Activated naive CD4-positive, alpha-beta T cell treated with anti-CD3 and anti-CD28 coated beads, Interleukin-2, amount 50 U/mL, for 24 hours (primary cell): ENCODE results near the gene CDC25B.
A peak's percentile ranks its signal among the peaks of the same experiment; 100 is the strongest.

Source experiments
- H3K27ac Mint-ChIP-seq: one replicate; pipeline ENCODE4 v1.8.0; 2021; ENCODE audit warnings: mild to moderate bottlenecking, mixed read lengths
- H3K27me3 Mint-ChIP-seq: one replicate; pipeline ENCODE4 v1.8.0; 2021; ENCODE audit warnings: mixed read lengths
- H3K36me3 Mint-ChIP-seq: one replicate; pipeline ENCODE4 v1.8.0; 2021; ENCODE audit warnings: mixed read lengths
- H3K4me1 Mint-ChIP-seq: one replicate; pipeline ENCODE4 v1.8.0; 2021; ENCODE audit warnings: mixed read lengths
- H3K4me3 Mint-ChIP-seq: one replicate; pipeline ENCODE4 v1.8.0; 2021; ENCODE audit warnings: mild to moderate bottlenecking, mixed read lengths
- H3K9me3 Mint-ChIP-seq: one replicate; pipeline ENCODE4 v1.8.0; 2021; ENCODE audit warnings: mixed read lengths

Gene CDC25B

GRCh38 chr20:3803854-3804253 lies 7.7 kb downstream of the CDC25B start:
- H3K27me3 Mint-ChIP-seq, result no peaks in the 10 kb centered on the region
- H3K4me3 Mint-ChIP-seq, result no peak overlapping the region
- no peaks in the 10 kb centered on the region for H3K9me3 Mint-ChIP-seq
- peak overlapping the region; percentile 52 for H3K27ac Mint-ChIP-seq
- peaks cover 27% of the 10 kb centered on the region for H3K36me3 Mint-ChIP-seq
- H3K4me1 Mint-ChIP-seq, result peaks cover 84% of the 10 kb centered on the region

GRCh38 chr20:3804254-3804751 lies 8.2 kb downstream of the CDC25B start:
- H3K4me1 Mint-ChIP-seq, result peaks cover 79% of the 10 kb centered on the region

GRCh38 chr20:3804781-3805180 lies 8.7 kb downstream of the CDC25B start:
- peaks cover 26% of the 10 kb centered on the region for H3K36me3 Mint-ChIP-seq
- H3K9me3 Mint-ChIP-seq, result no peaks in the 10 kb centered on the region
- no peaks in the 10 kb centered on the region for H3K27me3 Mint-ChIP-seq
- H3K4me3 Mint-ChIP-seq, result no peak overlapping the region
- H3K27ac Mint-ChIP-seq, result peak overlapping the region; percentile 89
- H3K4me1 Mint-ChIP-seq, result peaks cover 74% of the 10 kb centered on the region

More at GRCh38 chr20:3804254-3804751, 8.2 kb downstream of the CDC25B start:
- H3K27me3 Mint-ChIP-seq, result no peaks in the 10 kb centered on the region
- peaks cover 27% of the 10 kb centered on the region for H3K36me3 Mint-ChIP-seq
- no peaks in the 10 kb centered on the region for H3K9me3 Mint-ChIP-seq
- H3K4me3 Mint-ChIP-seq, result no peak overlapping the region
- peak overlapping the region; percentile 52 for H3K27ac Mint-ChIP-seq

GRCh38 chr20:3808544-3808943 lies 12.4 kb downstream of the CDC25B start:
- Mint-ChIP-seq H3K4me1 (peaks cover 77% of the 10 kb centered on the region), H3K36me3 (peaks cover 17% of the 10 kb centered on the region), H3K4me3 (no peak overlapping the region), H3K27ac (no peak overlapping the region), H3K9me3 (no peaks in the 10 kb centered on the region), H3K27me3 (no peaks in the 10 kb centered on the region)

- peaks cover 3% of the 10 kb centered on the region for H3K36me3 Mint-ChIP-seq
- peak overlapping the region; percentile 99 for H3K27ac Mint-ChIP-seq
- peak overlapping the region; percentile 90 for H3K4me3 Mint-ChIP-seq
- H3K9me3 Mint-ChIP-seq, result no peaks in the 10 kb centered on the region
- peaks cover 78% of the 10 kb centered on the region for H3K4me1 Mint-ChIP-seq
- H3K27me3 Mint-ChIP-seq, result no peaks in the 10 kb centered on the region
Measured at GRCh38 chr20:3811467-3812258, 15.6 kb downstream of the CDC25B start.

- Mint-ChIP-seq H3K36me3 (no peaks in the 10 kb centered on the region), H3K4me1 (peaks cover 78% of the 10 kb centered on the region), H3K27ac (peak overlapping the region; percentile 99), H3K9me3 (no peaks in the 10 kb centered on the region), H3K27me3 (no peaks in the 10 kb centered on the region), H3K4me3 (peak overlapping the region; percentile 90)
Measured at GRCh38 chr20:3812259-3812681, 16.2 kb downstream of the CDC25B start.

GRCh38 chr20:3812975-3813847 lies 17.1 kb downstream of the CDC25B start:
- peak overlapping the region; percentile 20 for H3K4me3 Mint-ChIP-seq
- H3K27ac Mint-ChIP-seq, result peak overlapping the region; percentile 63
- H3K36me3 Mint-ChIP-seq, result no peaks in the 10 kb centered on the region
- H3K27me3 Mint-ChIP-seq, result no peaks in the 10 kb centered on the region
- H3K4me1 Mint-ChIP-seq, result peaks cover 72% of the 10 kb centered on the region
- no peaks in the 10 kb centered on the region for H3K9me3 Mint-ChIP-seq

GRCh38 chr20:3813848-3814581 lies 17.9 kb downstream of the CDC25B start:
- Mint-ChIP-seq H3K9me3 (no peaks in the 10 kb centered on the region), H3K4me3 (peak overlapping the region; percentile 20), H3K27me3 (no peaks in the 10 kb centered on the region), H3K27ac (peak overlapping the region; percentile 81), H3K36me3 (no peaks in the 10 kb centered on the region), H3K4me1 (peaks cover 70% of the 10 kb centered on the region)

- Mint-ChIP-seq H3K4me3 (no peak overlapping the region), H3K9me3 (no peaks in the 10 kb centered on the region), H3K4me1 (peaks cover 78% of the 10 kb centered on the region), H3K27ac (peak overlapping the region; percentile 61), H3K36me3 (no peaks in the 10 kb centered on the region), H3K27me3 (no peaks in the 10 kb centered on the region)
Measured at GRCh38 chr20:3814928-3815495, 18.9 kb downstream of the CDC25B start.

- Mint-ChIP-seq H3K36me3 (no peaks in the 10 kb centered on the region), H3K27me3 (no peaks in the 10 kb centered on the region), H3K27ac (peak overlapping the region; percentile 88), H3K9me3 (no peaks in the 10 kb centered on the region), H3K4me3 (peak overlapping the region; percentile 56), H3K4me1 (peaks cover 73% of the 10 kb centered on the region)
Measured at GRCh38 chr20:3815703-3816315, 19.7 kb downstream of the CDC25B start.

- peaks cover 59% of the 10 kb centered on the region for H3K4me1 Mint-ChIP-seq
- no peaks in the 10 kb centered on the region for H3K36me3 Mint-ChIP-seq
- no peak overlapping the region for H3K4me3 Mint-ChIP-seq
- H3K27me3 Mint-ChIP-seq, result no peaks in the 10 kb centered on the region
- no peak overlapping the region for H3K27ac Mint-ChIP-seq
- no peaks in the 10 kb centered on the region for H3K9me3 Mint-ChIP-seq
Measured at GRCh38 chr20:3818155-3819151, 22.3 kb downstream of the CDC25B start.

GRCh38 chr20:3819411-3820047 lies 23.4 kb downstream of the CDC25B start:
- Mint-ChIP-seq H3K27ac (peak overlapping the region; percentile 76), H3K9me3 (no peaks in the 10 kb centered on the region), H3K27me3 (no peaks in the 10 kb centered on the region), H3K4me1 (peaks cover 52% of the 10 kb centered on the region), H3K4me3 (peak overlapping the region; percentile 92), H3K36me3 (no peaks in the 10 kb centered on the region)
